ENCODE results near the gene CROCC. TPM values are rescaled to one million over a fixed set of nuclear protein-coding genes. Genes with fewer than 3 reads are reported as not detected.

Gene CROCC
- total and polyA plus RNA-seq, 4 donors = 2.9 to 8.3 (median 5.1) TPM

DNA sequence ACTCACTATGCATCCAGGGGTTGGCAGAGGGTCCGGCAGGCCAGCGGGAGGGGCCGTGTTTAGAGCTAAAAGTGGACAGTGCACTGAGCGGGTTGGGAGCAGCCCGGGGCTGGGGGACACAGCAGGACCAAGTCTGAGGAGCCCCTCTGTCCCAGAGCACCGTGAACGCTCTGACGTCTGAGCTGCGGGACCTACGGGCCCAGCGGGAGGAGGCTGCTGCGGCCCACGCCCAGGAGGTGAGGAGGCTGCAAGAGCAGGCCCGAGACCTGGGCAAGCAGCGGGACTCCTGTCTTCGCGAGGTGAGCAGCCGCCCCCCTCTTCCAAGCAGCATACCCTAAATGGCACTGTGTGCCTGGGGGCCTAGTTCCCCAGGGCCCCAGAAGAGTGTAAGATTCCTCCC is 32.8 kb downstream of the CROCC start:
- Histone ChIP-seq H3K27me3 (ENCODE audit: control insufficient read depth in 4 of 4, insufficient read depth in 4 of 4, low read length in 3 of 4) (no peaks in the 10 kb centered on the region), H3K4me1 (ENCODE audit: control insufficient read depth in 4 of 4, insufficient read depth in 4 of 4, low read length in 3 of 4) (peaks cover 1 to 12% (median 6%) of the 10 kb centered on the region in 4 donors), H3K4me3 (ENCODE audit: low read depth in 1 of 3, low read length in 3 of 3) (no peak overlapping the region), H3K9ac (ENCODE audit: low read depth in 1 of 2, low read length in 2 of 2) (no peak overlapping the region), H3K27ac (ENCODE audit: low read depth in 1 of 2, low read length in 2 of 2) (no peak overlapping the region), H3K9me3 (ENCODE audit: control insufficient read depth in 4 of 4, low read length in 3 of 4) (no peaks in the 10 kb centered on the region), H3K36me3 (ENCODE audit: control insufficient read depth in 4 of 4, insufficient read depth in 3 of 4, low read depth in 1 of 4, low read length in 3 of 4) (peaks cover 0 to 1% (median 0%) of the 10 kb centered on the region in 4 donors)
- TF ChIP-seq RXRA (IDR thresholded peaks at IDR 0.05) = no peak
- TF ChIP-seq HNF4A (conservative IDR thresholded peaks at IDR 0.05) = no peak
- TF ChIP-seq, protein P1, sequence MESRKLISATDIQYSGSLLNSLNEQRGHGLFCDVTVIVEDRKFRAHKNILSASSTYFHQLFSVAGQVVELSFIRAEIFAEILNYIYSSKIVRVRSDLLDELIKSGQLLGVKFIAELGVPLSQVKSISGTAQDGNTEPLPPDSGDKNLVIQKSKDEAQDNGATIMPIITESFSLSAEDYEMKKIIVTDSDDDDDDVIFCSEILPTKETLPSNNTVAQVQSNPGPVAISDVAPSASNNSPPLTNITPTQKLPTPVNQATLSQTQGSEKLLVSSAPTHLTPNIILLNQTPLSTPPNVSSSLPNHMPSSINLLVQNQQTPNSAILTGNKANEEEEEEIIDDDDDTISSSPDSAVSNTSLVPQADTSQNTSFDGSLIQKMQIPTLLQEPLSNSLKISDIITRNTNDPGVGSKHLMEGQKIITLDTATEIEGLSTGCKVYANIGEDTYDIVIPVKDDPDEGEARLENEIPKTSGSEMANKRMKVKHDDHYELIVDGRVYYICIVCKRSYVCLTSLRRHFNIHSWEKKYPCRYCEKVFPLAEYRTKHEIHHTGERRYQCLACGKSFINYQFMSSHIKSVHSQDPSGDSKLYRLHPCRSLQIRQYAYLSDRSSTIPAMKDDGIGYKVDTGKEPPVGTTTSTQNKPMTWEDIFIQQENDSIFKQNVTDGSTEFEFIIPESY (IDR thresholded peaks at IDR 0.05) = no peak
- TF ChIP-seq, protein P2, sequence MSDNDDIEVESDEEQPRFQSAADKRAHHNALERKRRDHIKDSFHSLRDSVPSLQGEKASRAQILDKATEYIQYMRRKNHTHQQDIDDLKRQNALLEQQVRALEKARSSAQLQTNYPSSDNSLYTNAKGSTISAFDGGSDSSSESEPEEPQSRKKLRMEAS (IDR thresholded peaks at IDR 0.05) = no peak
- no peak for TF ChIP-seq YY1 (IDR thresholded peaks at IDR 0.05)
- TF ChIP-seq, protein P3, sequence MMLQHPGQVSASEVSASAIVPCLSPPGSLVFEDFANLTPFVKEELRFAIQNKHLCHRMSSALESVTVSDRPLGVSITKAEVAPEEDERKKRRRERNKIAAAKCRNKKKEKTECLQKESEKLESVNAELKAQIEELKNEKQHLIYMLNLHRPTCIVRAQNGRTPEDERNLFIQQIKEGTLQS (IDR thresholded peaks at IDR 0.05) = no peak
- no peak for TF ChIP-seq HNF4G (IDR thresholded peaks at IDR 0.05)
- TF ChIP-seq GABPA (IDR thresholded peaks at IDR 0.05 in 1 of 2, conservative IDR thresholded peaks at IDR 0.05 in 1 of 2) = no peak
- no peak for TF ChIP-seq EGR1 (IDR thresholded peaks at IDR 0.05; ENCODE audit: low read depth in 2 of 2)
- no peak for TF ChIP-seq RAD21 (IDR thresholded peaks at IDR 0.05)
- DNase-seq (ENCODE audit: low spot score) = no peak
- WGBS = 91% methylated on average over 18 of the region's 18 CpGs

DNA sequence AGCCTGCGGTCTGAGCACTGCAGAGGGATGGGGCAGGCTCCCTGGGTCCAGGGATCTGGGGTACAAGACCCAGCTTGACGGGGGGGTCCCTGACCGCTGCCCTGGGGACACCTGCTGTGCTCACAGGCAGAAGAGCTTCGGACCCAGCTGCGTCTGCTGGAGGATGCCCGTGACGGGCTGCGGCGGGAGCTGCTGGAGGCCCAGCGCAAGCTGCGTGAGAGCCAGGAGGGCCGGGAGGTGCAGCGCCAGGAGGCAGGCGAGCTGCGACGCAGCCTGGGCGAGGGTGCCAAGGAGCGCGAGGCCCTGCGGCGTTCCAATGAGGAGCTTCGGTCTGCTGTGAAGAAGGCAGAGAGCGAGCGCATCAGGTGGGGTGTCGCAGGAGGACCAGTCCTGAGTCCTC is 33.5 kb downstream of the CROCC start:
- TF ChIP-seq HNF4A (conservative IDR thresholded peaks at IDR 0.05) (no peak), RAD21 (IDR thresholded peaks at IDR 0.05) (no peak), JUND (IDR thresholded peaks at IDR 0.05) (no peak), HNF4G (IDR thresholded peaks at IDR 0.05) (no peak), FOXA2 (IDR thresholded peaks at IDR 0.05) (no peak), RXRA (IDR thresholded peaks at IDR 0.05) (no peak), EGR1 (IDR thresholded peaks at IDR 0.05; ENCODE audit: low read depth in 2 of 2) (no peak), GABPA (IDR thresholded peaks at IDR 0.05 in 1 of 2, conservative IDR thresholded peaks at IDR 0.05 in 1 of 2) (no peak), YY1 (IDR thresholded peaks at IDR 0.05) (no peak), NR2F2 (IDR thresholded peaks at IDR 0.05) (no peak), FOXA1 (IDR thresholded peaks at IDR 0.05) (no peak), TAF1 (conservative IDR thresholded peaks at IDR 0.05) (no peak), SP1 (IDR thresholded peaks at IDR 0.05) (no peak)
- TF ChIP-seq, protein P2 (IDR thresholded peaks at IDR 0.05) = no peak
- TF ChIP-seq, protein P4, sequence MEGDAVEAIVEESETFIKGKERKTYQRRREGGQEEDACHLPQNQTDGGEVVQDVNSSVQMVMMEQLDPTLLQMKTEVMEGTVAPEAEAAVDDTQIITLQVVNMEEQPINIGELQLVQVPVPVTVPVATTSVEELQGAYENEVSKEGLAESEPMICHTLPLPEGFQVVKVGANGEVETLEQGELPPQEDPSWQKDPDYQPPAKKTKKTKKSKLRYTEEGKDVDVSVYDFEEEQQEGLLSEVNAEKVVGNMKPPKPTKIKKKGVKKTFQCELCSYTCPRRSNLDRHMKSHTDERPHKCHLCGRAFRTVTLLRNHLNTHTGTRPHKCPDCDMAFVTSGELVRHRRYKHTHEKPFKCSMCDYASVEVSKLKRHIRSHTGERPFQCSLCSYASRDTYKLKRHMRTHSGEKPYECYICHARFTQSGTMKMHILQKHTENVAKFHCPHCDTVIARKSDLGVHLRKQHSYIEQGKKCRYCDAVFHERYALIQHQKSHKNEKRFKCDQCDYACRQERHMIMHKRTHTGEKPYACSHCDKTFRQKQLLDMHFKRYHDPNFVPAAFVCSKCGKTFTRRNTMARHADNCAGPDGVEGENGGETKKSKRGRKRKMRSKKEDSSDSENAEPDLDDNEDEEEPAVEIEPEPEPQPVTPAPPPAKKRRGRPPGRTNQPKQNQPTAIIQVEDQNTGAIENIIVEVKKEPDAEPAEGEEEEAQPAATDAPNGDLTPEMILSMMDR (IDR thresholded peaks at IDR 0.05; ENCODE audit: low read depth, low read length, missing input control) = no peak
- TF ChIP-seq, protein P1 (IDR thresholded peaks at IDR 0.05) = no peak
- TF ChIP-seq, protein P5, sequence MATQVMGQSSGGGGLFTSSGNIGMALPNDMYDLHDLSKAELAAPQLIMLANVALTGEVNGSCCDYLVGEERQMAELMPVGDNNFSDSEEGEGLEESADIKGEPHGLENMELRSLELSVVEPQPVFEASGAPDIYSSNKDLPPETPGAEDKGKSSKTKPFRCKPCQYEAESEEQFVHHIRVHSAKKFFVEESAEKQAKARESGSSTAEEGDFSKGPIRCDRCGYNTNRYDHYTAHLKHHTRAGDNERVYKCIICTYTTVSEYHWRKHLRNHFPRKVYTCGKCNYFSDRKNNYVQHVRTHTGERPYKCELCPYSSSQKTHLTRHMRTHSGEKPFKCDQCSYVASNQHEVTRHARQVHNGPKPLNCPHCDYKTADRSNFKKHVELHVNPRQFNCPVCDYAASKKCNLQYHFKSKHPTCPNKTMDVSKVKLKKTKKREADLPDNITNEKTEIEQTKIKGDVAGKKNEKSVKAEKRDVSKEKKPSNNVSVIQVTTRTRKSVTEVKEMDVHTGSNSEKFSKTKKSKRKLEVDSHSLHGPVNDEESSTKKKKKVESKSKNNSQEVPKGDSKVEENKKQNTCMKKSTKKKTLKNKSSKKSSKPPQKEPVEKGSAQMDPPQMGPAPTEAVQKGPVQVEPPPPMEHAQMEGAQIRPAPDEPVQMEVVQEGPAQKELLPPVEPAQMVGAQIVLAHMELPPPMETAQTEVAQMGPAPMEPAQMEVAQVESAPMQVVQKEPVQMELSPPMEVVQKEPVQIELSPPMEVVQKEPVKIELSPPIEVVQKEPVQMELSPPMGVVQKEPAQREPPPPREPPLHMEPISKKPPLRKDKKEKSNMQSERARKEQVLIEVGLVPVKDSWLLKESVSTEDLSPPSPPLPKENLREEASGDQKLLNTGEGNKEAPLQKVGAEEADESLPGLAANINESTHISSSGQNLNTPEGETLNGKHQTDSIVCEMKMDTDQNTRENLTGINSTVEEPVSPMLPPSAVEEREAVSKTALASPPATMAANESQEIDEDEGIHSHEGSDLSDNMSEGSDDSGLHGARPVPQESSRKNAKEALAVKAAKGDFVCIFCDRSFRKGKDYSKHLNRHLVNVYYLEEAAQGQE (IDR thresholded peaks at IDR 0.05) = no peak
- TF ChIP-seq, protein P3 (IDR thresholded peaks at IDR 0.05) = no peak

More for the DNA sequence above, 33.5 kb downstream of the CROCC start:
- no peaks in the 10 kb centered on the region for H3K27me3 ChIP-seq (ENCODE audit: control insufficient read depth in 4 of 4, insufficient read depth in 4 of 4, low read length in 3 of 4)
- no peak overlapping the region for H3K4me3 ChIP-seq (ENCODE audit: low read depth in 1 of 3, low read length in 3 of 3)
- 97% methylated on average over 25 of the region's 25 CpGs for WGBS
- H3K9ac ChIP-seq (ENCODE audit: low read depth in 1 of 2, low read length in 2 of 2) = no peak overlapping the region
- peaks cover 0 to 1% (median 0%) of the 10 kb centered on the region in 4 donors for H3K36me3 ChIP-seq (ENCODE audit: control insufficient read depth in 4 of 4, insufficient read depth in 3 of 4, low read depth in 1 of 4, low read length in 3 of 4)
- H3K9me3 ChIP-seq (ENCODE audit: control insufficient read depth in 4 of 4, low read length in 3 of 4) = no peaks in the 10 kb centered on the region
- no peak for DNase-seq (ENCODE audit: low spot score)
- no peak overlapping the region for H3K27ac ChIP-seq (ENCODE audit: low read depth in 1 of 2, low read length in 2 of 2)
- peaks cover 1 to 10% (median 6%) of the 10 kb centered on the region in 4 donors for H3K4me1 ChIP-seq (ENCODE audit: control insufficient read depth in 4 of 4, insufficient read depth in 4 of 4, low read length in 3 of 4)
